Upper lobe of left lung (tissue), 4 donors: ENCODE measurements around the gene RASA3.

Experiments used
- CTCF ChIP-seq, 6 experiments: fragments of 450-650 bp in 4 of 6; fragments of 200-600 bp in 2 of 6; sonication (generic) in 2 of 6; IDR thresholded peaks; one replicate each; pipeline ENCODE4 v1.5.1; 2016 to 2019; ENCODE audit warnings: antibody characterized with exemption in 6 of 6
- POLR2A ChIP-seq, 4 donors: fragments of 450-650 bp; IDR thresholded peaks; one replicate each; pipeline ENCODE4 v1.5.1; 2016 to 2017; ENCODE audit warnings: antibody characterized with exemption in 4 of 4, mild to moderate bottlenecking in 2 of 4
- POLR2AphosphoS5 ChIP-seq, 2 donors: sonication (generic); formaldehyde crosslinking; IDR thresholded peaks; one replicate each; pipeline ENCODE4 v1.5.1; 2017; ENCODE audit warnings: antibody characterized with exemption in 2 of 2

DNA sequence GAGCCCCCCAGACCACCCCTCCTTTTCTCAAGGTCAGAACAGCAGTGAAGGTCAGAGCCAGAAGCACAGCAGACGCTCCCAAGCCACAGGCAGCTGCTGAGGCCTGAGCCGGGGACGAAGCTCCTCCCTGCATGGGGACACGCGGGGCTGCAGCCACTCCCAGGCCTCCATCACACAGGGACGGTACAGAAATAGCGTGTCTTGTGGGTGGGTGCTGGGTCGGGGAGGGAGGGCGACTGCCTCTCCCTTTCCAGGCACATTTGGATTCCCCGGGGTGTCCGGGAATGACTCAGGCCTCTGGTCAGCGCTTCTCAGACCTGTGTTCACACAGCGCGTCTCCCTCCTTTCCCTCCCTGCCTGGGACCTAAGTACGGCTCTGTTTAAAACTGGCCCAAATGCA is 33.2 kb downstream of the RASA3 start:
- no peak for TF ChIP-seq CTCF (IDR thresholded peaks at IDR 0.05)
- TF ChIP-seq POLR2A (IDR thresholded peaks at IDR 0.05) = no peak
- peak in 1 of 2 donors; percentile 22 for TF ChIP-seq POLR2AphosphoS5 (IDR thresholded peaks at IDR 0.05)
